ENCODE measurements around the gene NECAP2.

Gene NECAP2

GRCh38 chr1:16413191-16413590 lies 27.3 kb upstream of the NECAP2 start:
- H3K27ac ChIP-seq: no peak overlapping the region
- TF ChIP-seq CTCF (conservative IDR thresholded peaks at IDR 0.05): no peak

GRCh38 chr1:16418823-16419425 lies 21.6 kb upstream of the NECAP2 start:
- TF ChIP-seq CTCF (conservative IDR thresholded peaks at IDR 0.05): no peak
- no peak overlapping the region for H3K27ac ChIP-seq

- no peak overlapping the region for H3K27ac ChIP-seq
- no peak for TF ChIP-seq CTCF (conservative IDR thresholded peaks at IDR 0.05)
These were observed 20.0 kb upstream of the NECAP2 start for GRCh38 chr1:16420424-16421118.

GRCh38 chr1:16421201-16421600 lies 19.3 kb upstream of the NECAP2 start:
- H3K27ac ChIP-seq: no peak overlapping the region
- no peak for TF ChIP-seq CTCF (conservative IDR thresholded peaks at IDR 0.05)

- no peak overlapping the region for H3K27ac ChIP-seq
- no peak for TF ChIP-seq CTCF (conservative IDR thresholded peaks at IDR 0.05)
These were observed 18.5 kb upstream of the NECAP2 start for GRCh38 chr1:16422041-16422440.

- H3K27ac ChIP-seq: no peak overlapping the region
- TF ChIP-seq CTCF (conservative IDR thresholded peaks at IDR 0.05): no peak
These were observed 15.1 kb upstream of the NECAP2 start for GRCh38 chr1:16425125-16426025.

- H3K27ac ChIP-seq: no peak overlapping the region
- no peak for TF ChIP-seq CTCF (conservative IDR thresholded peaks at IDR 0.05)
These were observed 9.9 kb upstream of the NECAP2 start for GRCh38 chr1:16430606-16431005.

All from VCaP (cell line).